CD4-positive, alpha-beta memory T cell (primary cell): ENCODE measurements around the gene MCF2L2. TPM values are rescaled to one million over a fixed set of nuclear protein-coding genes. Genes with fewer than 3 reads are reported as not detected.

Experiments
- CTCF ChIA-PET: fragments of 350-600 bp; sonication (Branson Sonifier 250); formaldehyde crosslinking; loops from one replicate; lab custom pipeline; 2021; ENCODE audit warnings: inconsistent platforms; ENCODE audit not compliant: partially characterized antibody; lab: Charles Lee
- POLR2A ChIA-PET: fragments of 350-600 bp; sonication (Branson Sonifier 250); formaldehyde crosslinking; loops from one replicate; lab custom pipeline; 2021; ENCODE audit not compliant: partially characterized antibody; lab: Charles Lee
- DNase-seq, 5 donors: peaks; one replicate each; pipeline versions ENCODE4 v3.0.0 to v3.0.0-alpha.2; 2020 to 2022; ENCODE audit warnings: mixed read lengths in 1 of 5
- H3K27ac ChIP-seq: one replicate; pipeline ENCODE4 v1.7.0; 2013; ENCODE audit warnings: low read depth, low read length
- H3K27me3 ChIP-seq: 2 replicates; pipeline ENCODE4 v1.7.0; 2013; ENCODE audit warnings: mild to moderate bottlenecking, low read length, moderate library complexity; ENCODE audit not compliant: insufficient read depth
- H3K36me3 ChIP-seq: 2 replicates; pipeline ENCODE4 v1.7.0; 2013; ENCODE audit warnings: mild to moderate bottlenecking, low read length, moderate library complexity; ENCODE audit not compliant: insufficient read depth
- H3K4me1 ChIP-seq: 2 replicates; pipeline ENCODE4 v1.7.0; 2013; ENCODE audit warnings: mild to moderate bottlenecking, low read length, moderate library complexity; ENCODE audit not compliant: insufficient read depth
- H3K4me3 ChIP-seq, 2 donors: one replicate each; pipeline ENCODE4 v1.7.0; 2013; ENCODE audit warnings: low read length in 2 of 2, mild to moderate bottlenecking in 1 of 2
- H3K9me3 ChIP-seq, 2 donors: one replicate each; pipeline ENCODE4 v1.7.0; 2013; ENCODE audit warnings: low read length in 2 of 2, control low read depth in 1 of 2; ENCODE audit not compliant: control insufficient read depth in 1 of 2
- H3K27ac Mint-ChIP-seq, 7 donors: one replicate each; pipeline ENCODE4 v1.8.0; 2020 to 2021; ENCODE audit warnings: mixed read lengths in 7 of 7, mild to moderate bottlenecking in 6 of 7, inconsistent platforms in 3 of 7, moderate library complexity in 3 of 7
- H3K27me3 Mint-ChIP-seq, 2 donors: one replicate each; pipeline ENCODE4 v1.8.0; 2020 to 2021; ENCODE audit warnings: mixed read lengths in 2 of 2
- H3K36me3 Mint-ChIP-seq, 2 donors: one replicate each; pipeline ENCODE4 v1.8.0; 2020 to 2021; ENCODE audit warnings: mixed read lengths in 2 of 2, inconsistent platforms in 1 of 2, mild to moderate bottlenecking in 1 of 2
- H3K4me1 Mint-ChIP-seq, 4 donors: one replicate each; pipeline ENCODE4 v1.8.0; 2020 to 2021; ENCODE audit warnings: mixed read lengths in 4 of 4, mild to moderate bottlenecking in 1 of 4
- H3K4me3 Mint-ChIP-seq, 8 donors: one replicate each; pipeline ENCODE4 v1.8.0; 2020 to 2021; ENCODE audit warnings: mixed read lengths in 8 of 8, mild to moderate bottlenecking in 7 of 8, moderate library complexity in 6 of 8, inconsistent platforms in 3 of 8
- H3K9me3 Mint-ChIP-seq, 8 donors: one replicate each; pipeline ENCODE4 v1.8.0; 2020 to 2021; ENCODE audit warnings: mixed read lengths in 8 of 8, mild to moderate bottlenecking in 5 of 8, inconsistent platforms in 3 of 8, moderate library complexity in 1 of 8
- intact Hi-C: fragments of 100-400 bp; cut with micrococcal nuclease; formaldehyde crosslinking; loops from one replicate; pipeline ENCODE4 v1.15.1; 2023
- polyA plus RNA-seq, 2 donors: library from polyadenylated mRNA; unstranded; fragments of 300-500 nt; fragmentation: Illumina TruSeq; gene quantifications; one replicate each; pipeline ENCODE4 v1.2.3, GENCODE V29; 2021
- total RNA-seq, 2 experiments: library from RNA; stranded (reverse); gene quantifications; one replicate each; pipeline ENCODE4 v1.2.3, GENCODE V29; 2021

Gene MCF2L2
- total and polyA plus RNA-seq, 4 experiments from 2014 or later: 0.37 to 7.3 (median 5.1) TPM

DNA sequence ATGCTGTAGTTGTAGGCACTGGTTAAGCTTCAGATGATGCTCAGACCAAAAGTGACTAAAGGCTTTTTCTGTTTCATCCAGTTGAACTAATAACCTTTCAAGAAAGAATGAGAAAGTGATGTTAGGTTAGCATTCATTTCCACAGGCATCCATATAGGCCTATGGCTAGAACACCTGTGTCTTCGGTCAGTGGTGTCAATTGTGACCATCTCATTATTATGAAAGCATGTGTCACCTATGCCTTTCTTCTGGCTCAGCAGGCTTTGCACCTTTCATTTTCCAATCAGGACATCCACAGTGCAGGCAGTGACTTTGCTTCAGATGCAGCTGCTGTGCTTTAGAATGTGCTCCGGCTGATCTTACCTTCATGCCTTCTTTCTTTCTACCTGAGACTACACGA, 117.5 kb downstream of the MCF2L2 start:
- Histone ChIP-seq H3K27me3 (no peaks in the 10 kb centered on the region), H3K9me3 (no peaks in the 10 kb centered on the region), H3K4me1 (no peaks in the 10 kb centered on the region), H3K36me3 (no peaks in the 10 kb centered on the region), H3K27ac (no peak overlapping the region), H3K4me3 (no peak overlapping the region)
- Mint-ChIP-seq H3K36me3 (peaks cover 19 to 38% of the 10 kb centered on the region in 2 donors), H3K9me3 (no peaks in the 10 kb centered on the region), H3K27ac (no peak overlapping the region), H3K4me3 (no peak overlapping the region), H3K4me1 (no peaks in the 10 kb centered on the region), H3K27me3 (no peaks in the 10 kb centered on the region)
- no peak for DNase-seq
- ChIA-PET POLR2A (no interaction called here), CTCF (no interaction called here)
- intact Hi-C loops: no loop called here

GRCh38 chr3:183309276-183309675, 119.1 kb downstream of the MCF2L2 start:
- no peaks in the 10 kb centered on the region for H3K9me3 Mint-ChIP-seq
- Histone ChIP-seq H3K27me3 (no peaks in the 10 kb centered on the region), H3K36me3 (no peaks in the 10 kb centered on the region), H3K4me1 (no peaks in the 10 kb centered on the region), H3K4me3 (no peak overlapping the region), H3K9me3 (no peaks in the 10 kb centered on the region), H3K27ac (no peak overlapping the region)
- CTCF ChIA-PET: interaction anchor here (1.4 kb wide), 1 partner anchor 14 kb away, joined by 4 read pairs; no protein-coding TSS in a partner anchor
- POLR2A ChIA-PET: no interaction called here
- peaks cover 18 to 40% of the 10 kb centered on the region in 2 donors for H3K36me3 Mint-ChIP-seq
- intact Hi-C loops: no loop called here
- no peak for DNase-seq
- H3K4me1 Mint-ChIP-seq: no peaks in the 10 kb centered on the region
- H3K27me3 Mint-ChIP-seq: no peaks in the 10 kb centered on the region
- H3K27ac Mint-ChIP-seq: no peak overlapping the region
- H3K4me3 Mint-ChIP-seq: no peak overlapping the region

- no peaks in the 10 kb centered on the region for H3K9me3 Mint-ChIP-seq
- Histone ChIP-seq H3K36me3 (no peaks in the 10 kb centered on the region), H3K4me3 (no peak overlapping the region), H3K9me3 (no peaks in the 10 kb centered on the region), H3K27me3 (no peaks in the 10 kb centered on the region), H3K4me1 (no peaks in the 10 kb centered on the region), H3K27ac (no peak overlapping the region)
- no peaks in the 10 kb centered on the region for H3K4me1 Mint-ChIP-seq
- H3K27me3 Mint-ChIP-seq: no peaks in the 10 kb centered on the region
- H3K4me3 Mint-ChIP-seq: no peak overlapping the region
- POLR2A ChIA-PET: no interaction called here
- H3K36me3 Mint-ChIP-seq: peaks cover 16 to 38% of the 10 kb centered on the region in 2 donors
- no peak overlapping the region for H3K27ac Mint-ChIP-seq
- no peak for DNase-seq
- CTCF ChIA-PET: interaction anchor here (0.5 to 1.4 kb wide), 2 partner anchors 11 to 13 kb away, joined by 3 to 4 read pairs; no protein-coding TSS in a partner anchor
- intact Hi-C loops: no loop called here
These were observed 119.7 kb downstream of the MCF2L2 start for GRCh38 chr3:183308751-183309150.

- Histone ChIP-seq H3K4me3 (no peak overlapping the region), H3K9me3 (no peaks in the 10 kb centered on the region), H3K27me3 (no peaks in the 10 kb centered on the region), H3K27ac (no peak overlapping the region), H3K4me1 (no peaks in the 10 kb centered on the region), H3K36me3 (no peaks in the 10 kb centered on the region)
- no peak overlapping the region for H3K4me3 Mint-ChIP-seq
- H3K36me3 Mint-ChIP-seq: peaks cover 16 to 45% of the 10 kb centered on the region in 2 donors
- ChIA-PET CTCF (interaction anchor here (0.6 kb wide), 1 partner anchor 146 kb away, joined by 3 read pairs; no protein-coding TSS in a partner anchor), POLR2A (no interaction called here)
- H3K27ac Mint-ChIP-seq: peak overlapping the region in 1 of 7 donors; percentile 53
- DNase-seq: no peak
- H3K4me1 Mint-ChIP-seq: no peaks in the 10 kb centered on the region
- no peaks in the 10 kb centered on the region for H3K27me3 Mint-ChIP-seq
- intact Hi-C loops: no loop called here
- H3K9me3 Mint-ChIP-seq: no peaks in the 10 kb centered on the region
These were observed 120.7 kb downstream of the MCF2L2 start for GRCh38 chr3:183307749-183308148.

DNA sequence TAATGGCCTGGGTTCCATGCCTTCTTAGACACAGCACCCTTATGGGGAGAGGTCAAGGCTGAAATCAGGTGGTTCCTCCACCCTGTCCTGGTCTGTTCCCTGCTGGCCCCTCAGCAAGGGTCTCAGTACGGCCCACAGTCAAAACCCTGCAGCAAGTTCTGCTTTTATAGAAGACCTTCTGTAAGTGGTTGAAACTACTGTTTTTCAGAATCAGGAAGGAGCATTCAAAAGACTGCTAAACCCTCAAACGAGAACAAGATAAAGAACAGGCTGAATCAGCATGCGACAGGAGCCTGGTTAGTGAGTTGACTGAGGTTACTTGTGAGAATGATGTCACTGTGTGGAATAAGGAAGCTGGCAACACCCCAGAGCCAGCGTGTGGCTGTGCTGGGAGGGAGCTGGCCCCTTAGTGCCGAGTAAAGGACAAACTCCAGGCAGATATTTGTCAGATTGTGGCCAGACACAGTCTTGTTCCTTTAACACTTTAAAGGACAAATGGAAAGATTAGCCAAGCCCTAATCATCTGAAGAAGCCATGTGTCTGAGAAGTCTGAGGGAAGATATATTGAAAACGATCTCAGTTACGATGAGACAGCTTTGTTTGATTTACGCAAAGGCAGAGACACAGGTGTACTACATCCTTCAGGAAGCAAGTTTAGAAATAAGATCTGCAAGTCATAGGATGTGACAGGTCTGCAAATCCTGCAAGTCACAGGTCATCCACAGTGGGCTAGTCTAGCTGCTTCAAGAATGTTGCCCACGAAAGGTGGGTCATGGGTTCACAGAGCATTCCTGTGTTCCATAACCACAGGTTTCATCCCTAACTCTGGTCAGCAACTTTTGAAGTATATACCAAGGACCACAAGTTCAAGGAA, 121.4 kb downstream of the MCF2L2 start:
- CTCF ChIA-PET: no interaction called here
- POLR2A ChIA-PET: no interaction called here
- no peak overlapping the region for H3K27ac Mint-ChIP-seq
- H3K4me3 ChIP-seq: no peak overlapping the region
- intact Hi-C loops: no loop called here
- no peaks in the 10 kb centered on the region for H3K27me3 ChIP-seq
- no peak overlapping the region for H3K4me3 Mint-ChIP-seq
- no peaks in the 10 kb centered on the region for H3K4me1 ChIP-seq
- no peaks in the 10 kb centered on the region for H3K9me3 ChIP-seq
- H3K27me3 Mint-ChIP-seq: no peaks in the 10 kb centered on the region
- H3K36me3 Mint-ChIP-seq: peaks cover 14 to 46% of the 10 kb centered on the region in 2 donors
- no peaks in the 10 kb centered on the region for H3K9me3 Mint-ChIP-seq
- DNase-seq: no peak
- H3K4me1 Mint-ChIP-seq: no peaks in the 10 kb centered on the region
- no peaks in the 10 kb centered on the region for H3K36me3 ChIP-seq
- H3K27ac ChIP-seq: no peak overlapping the region

- H3K9me3 Mint-ChIP-seq: no peaks in the 10 kb centered on the region
- POLR2A ChIA-PET: no interaction called here
- H3K27ac Mint-ChIP-seq: peak overlapping the region in 2 of 7 donors; percentile 46 to 58
- no peaks in the 10 kb centered on the region for H3K27me3 ChIP-seq
- no peaks in the 10 kb centered on the region for H3K4me1 ChIP-seq
- H3K4me1 Mint-ChIP-seq: peaks cover 0 to 2% (median 0%) of the 10 kb centered on the region in 4 donors
- no peaks in the 10 kb centered on the region for H3K9me3 ChIP-seq
- no peak overlapping the region for H3K4me3 Mint-ChIP-seq
- H3K4me3 ChIP-seq: no peak overlapping the region
- no peak for DNase-seq
- no peaks in the 10 kb centered on the region for H3K36me3 ChIP-seq
- CTCF ChIA-PET: no interaction called here
- peaks cover 3 to 31% of the 10 kb centered on the region in 2 donors for H3K36me3 Mint-ChIP-seq
- no peaks in the 10 kb centered on the region for H3K27me3 Mint-ChIP-seq
- intact Hi-C loops: no loop called here
- H3K27ac ChIP-seq: no peak overlapping the region
These were observed 124.7 kb downstream of the MCF2L2 start for GRCh38 chr3:183303690-183304089.

GRCh38 chr3:183301937-183302580, 126.4 kb downstream of the MCF2L2 start:
- Mint-ChIP-seq H3K27ac (peak overlapping the region in 1 of 7 donors; percentile 38), H3K4me1 (peaks cover 0 to 2% (median 0%) of the 10 kb centered on the region in 4 donors), H3K4me3 (no peak overlapping the region), H3K27me3 (no peaks in the 10 kb centered on the region), H3K36me3 (peaks cover 5 to 32% of the 10 kb centered on the region in 2 donors), H3K9me3 (no peaks in the 10 kb centered on the region)
- no peaks in the 10 kb centered on the region for H3K36me3 ChIP-seq
- no peaks in the 10 kb centered on the region for H3K27me3 ChIP-seq
- intact Hi-C loops: no loop called here
- no peak overlapping the region for H3K4me3 ChIP-seq
- H3K4me1 ChIP-seq: no peaks in the 10 kb centered on the region
- DNase-seq: no peak
- no peaks in the 10 kb centered on the region for H3K9me3 ChIP-seq
- no peak overlapping the region for H3K27ac ChIP-seq
- CTCF ChIA-PET: interaction anchor here (0.9 to 1.1 kb wide), 2 partner anchors 11 to 18 kb away, joined by 3 read pairs; no protein-coding TSS in a partner anchor
- POLR2A ChIA-PET: no interaction called here
